Activated CD8-positive, alpha-beta memory T cell treated with anti-CD3 and anti-CD28 coated beads, Interleukin-2, amount 10 ng/mL, durations not matched to agents 7 days and 5 days (primary cell): ENCODE measurements around the gene TAX1BP1. TPM values are rescaled to one million over a fixed set of nuclear protein-coding genes. Genes with fewer than 3 reads are reported as not detected.
A peak's percentile ranks its signal among the peaks of the same experiment; 100 is the strongest.

Experiments used
- ATAC-seq: fragments of 150-1000 bp; cut with Tn5 transposase; one replicate; pipeline ENCODE4 v1.10.0; 2021; ENCODE audit warnings: moderate library complexity
- CTCF ChIA-PET: fragments of 350-600 bp; sonication (Branson Sonifier 250); formaldehyde crosslinking; loops from one replicate; lab custom pipeline; 2021; ENCODE audit warnings: antibody characterized with exemption; lab: Charles Lee
- DNase-seq: peaks from one replicate; pipeline ENCODE4 v3.0.0-alpha.2; 2020
- H3K27ac Mint-ChIP-seq: one replicate; pipeline ENCODE4 v1.8.0; 2021; ENCODE audit warnings: mild to moderate bottlenecking, mixed read lengths
- H3K27me3 Mint-ChIP-seq: one replicate; pipeline ENCODE4 v1.8.0; 2021; ENCODE audit warnings: mixed read lengths
- H3K36me3 Mint-ChIP-seq: one replicate; pipeline ENCODE4 v1.8.0; 2021; ENCODE audit warnings: mild to moderate bottlenecking, mixed read lengths
- H3K4me1 Mint-ChIP-seq: one replicate; pipeline ENCODE4 v1.8.0; 2021; ENCODE audit warnings: mixed read lengths
- H3K4me3 Mint-ChIP-seq: one replicate; pipeline ENCODE4 v1.8.0; 2021; ENCODE audit warnings: mild to moderate bottlenecking, moderate library complexity, mixed read lengths
- H3K9me3 Mint-ChIP-seq: one replicate; pipeline ENCODE4 v1.8.0; 2022; ENCODE audit warnings: low read depth, mixed read lengths
- total RNA-seq, 2 experiments: library from RNA; stranded (reverse); gene quantifications; one replicate each; pipeline ENCODE4 v1.2.3, GENCODE V29; 2021

Gene TAX1BP1
- total RNA-seq: 10 to 100 TPM; 61.6 to 70.9 TPM

DNA sequence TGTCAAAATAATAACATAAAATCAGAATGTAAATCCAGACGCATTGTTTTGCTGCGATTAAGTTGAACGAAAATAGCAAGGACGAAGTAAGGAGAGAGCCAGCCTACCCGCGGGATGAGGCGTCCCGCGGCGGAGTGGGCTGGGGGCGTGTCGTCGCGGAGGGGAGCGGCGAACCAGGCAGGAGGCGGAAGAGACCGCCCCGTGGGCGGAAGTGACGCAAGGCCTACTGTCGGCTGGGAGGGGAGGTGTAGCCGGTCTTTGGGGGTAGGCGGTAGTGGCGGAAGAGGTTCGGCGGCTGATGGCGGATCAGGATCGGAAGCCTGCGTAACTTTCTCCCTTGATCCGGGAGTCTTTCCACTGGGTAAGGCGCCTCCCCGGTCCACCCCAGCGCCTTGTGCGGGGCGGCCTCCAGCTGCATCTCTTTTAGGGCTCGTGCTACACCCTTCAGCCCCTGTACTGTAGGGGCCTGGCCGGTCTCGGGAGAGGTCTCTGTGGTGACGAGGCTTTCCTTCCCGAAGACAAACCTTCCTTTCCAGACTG lies at the start of gene TAX1BP1:
TSS of gene TAX1BP1 (plus strand) at position 254 of the 540 bp plus-strand sequence. CDS start 8,363 bp downstream, outside the sequence.
- peaks cover 38% of the 10 kb centered on the region for H3K4me1 Mint-ChIP-seq
- peak; percentile 96 for DNase-seq
- ATAC-seq: peak; percentile 94
- H3K36me3 Mint-ChIP-seq: peaks cover 5% of the 10 kb centered on the region
- H3K9me3 Mint-ChIP-seq: no peaks in the 10 kb centered on the region
- peak within 1 kb of the TSS; percentile 98 for H3K27ac Mint-ChIP-seq
- peak within 1 kb of the TSS; percentile 87 for H3K4me3 Mint-ChIP-seq
- CTCF ChIA-PET: interaction anchor here (1.1 to 1.9 kb wide), 6 partner anchors 9 to 280 kb away, joined by 3 to 6 read pairs (median 4); partner anchors contain the start of gene HIBADH
- no peaks in the 10 kb centered on the region for H3K27me3 Mint-ChIP-seq

DNA sequence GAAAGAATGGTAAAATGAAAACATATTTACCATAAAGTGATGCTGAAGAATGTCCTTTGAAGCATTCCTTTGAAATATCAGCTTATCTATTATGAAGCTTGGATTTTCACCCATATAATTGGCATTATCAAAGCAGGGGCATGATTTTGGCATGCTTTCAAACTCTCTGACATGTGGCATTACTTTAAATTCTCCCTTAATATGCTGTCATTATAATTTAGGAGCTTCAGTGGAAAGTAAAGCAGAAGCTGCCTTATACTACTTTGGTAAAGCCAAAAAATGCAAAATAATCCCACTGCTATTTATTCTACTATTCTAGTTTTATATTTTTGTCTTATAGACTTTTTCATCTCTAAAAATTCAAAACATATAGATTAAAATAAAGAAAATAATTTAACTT lies 49.3 kb upstream of the TAX1BP1 start:
- ATAC-seq: no peak
- H3K27me3 Mint-ChIP-seq: peaks cover 12% of the 10 kb centered on the region

DNA sequence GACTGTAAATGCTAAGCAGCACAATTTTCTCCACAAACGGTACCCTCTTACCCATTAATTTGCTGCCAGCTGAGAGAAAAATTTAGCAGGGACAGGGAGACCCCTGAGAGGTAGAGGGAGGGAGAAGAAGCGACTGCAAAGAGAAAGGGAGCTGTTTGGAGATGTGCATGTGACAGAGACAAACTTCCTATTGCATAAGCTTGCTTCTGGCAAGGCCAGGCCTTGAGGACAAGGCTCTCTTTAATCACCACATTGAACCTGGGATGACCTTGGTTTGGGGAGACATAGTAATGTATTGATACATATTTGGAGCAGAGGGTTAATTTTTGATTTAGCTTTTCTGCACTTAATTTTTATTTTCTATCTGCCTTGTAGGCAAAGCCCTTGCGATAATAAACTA lies 46.2 kb upstream of the TAX1BP1 start:
- Mint-ChIP-seq H3K9me3 (no peaks in the 10 kb centered on the region), H3K27me3 (peaks cover 5% of the 10 kb centered on the region), H3K4me1 (peaks cover 8% of the 10 kb centered on the region), H3K36me3 (no peaks in the 10 kb centered on the region), H3K4me3 (no peak overlapping the region), H3K27ac (no peak overlapping the region)
- CTCF ChIA-PET: no interaction called here
- no peak for DNase-seq
- ATAC-seq: no peak

More for the DNA sequence above, 49.3 kb upstream of the TAX1BP1 start:
- H3K4me1 Mint-ChIP-seq: no peaks in the 10 kb centered on the region
- H3K9me3 Mint-ChIP-seq: no peaks in the 10 kb centered on the region
- no peak overlapping the region for H3K4me3 Mint-ChIP-seq
- no peak overlapping the region for H3K27ac Mint-ChIP-seq
- no peak for DNase-seq
- no peaks in the 10 kb centered on the region for H3K36me3 Mint-ChIP-seq
- CTCF ChIA-PET: no interaction called here

DNA sequence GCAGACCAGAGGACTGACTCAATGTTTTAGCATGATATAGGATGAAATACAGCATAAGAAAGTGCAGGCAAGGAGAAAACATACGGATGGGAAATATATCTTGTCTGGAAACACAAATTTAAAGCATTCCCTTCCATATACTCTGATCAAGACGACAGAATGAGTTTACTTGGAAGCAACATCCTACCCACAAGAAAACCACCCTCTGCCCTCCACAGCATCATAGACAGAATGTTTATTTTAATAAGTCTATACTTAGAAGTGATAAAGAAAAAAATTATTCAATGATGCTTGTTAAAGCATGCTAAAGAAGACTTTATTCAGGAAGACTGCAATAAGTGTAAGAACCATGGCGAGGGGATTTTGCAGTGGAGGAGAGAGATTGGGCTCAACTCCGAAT lies 44.9 kb upstream of the TAX1BP1 start:
- CTCF ChIA-PET: no interaction called here
- H3K9me3 Mint-ChIP-seq: no peaks in the 10 kb centered on the region
- peaks cover 8% of the 10 kb centered on the region for H3K4me1 Mint-ChIP-seq
- H3K36me3 Mint-ChIP-seq: no peaks in the 10 kb centered on the region
- H3K27me3 Mint-ChIP-seq: no peaks in the 10 kb centered on the region
- ATAC-seq (no peak), DNase-seq (no peak)
- H3K4me3 Mint-ChIP-seq: no peak overlapping the region
- no peak overlapping the region for H3K27ac Mint-ChIP-seq

DNA sequence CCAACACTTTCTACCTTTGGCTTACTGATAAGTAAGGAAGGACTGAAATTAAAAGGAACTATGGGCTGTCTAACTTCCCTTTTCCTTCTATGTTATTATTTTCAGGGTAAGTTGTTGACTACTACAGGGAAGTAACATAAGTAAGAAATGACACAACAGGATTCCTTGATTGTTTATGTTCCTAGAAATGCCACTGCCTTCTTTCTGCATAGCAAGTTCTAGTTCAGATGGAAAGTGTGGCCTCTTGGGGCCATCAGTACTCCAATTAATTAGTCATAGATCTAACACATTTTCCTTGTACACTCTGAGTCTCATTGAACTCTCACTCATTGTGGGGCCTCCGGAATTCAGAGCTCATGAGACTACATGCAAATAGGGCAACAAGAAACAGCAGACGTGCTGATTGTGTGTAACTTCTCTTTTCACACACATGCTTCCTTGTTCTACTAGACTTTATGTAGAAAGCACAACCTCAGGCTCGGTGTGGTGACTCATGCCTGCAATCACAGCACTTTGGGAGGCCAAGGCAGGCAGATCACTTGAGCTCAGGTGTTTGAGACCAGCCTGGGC lies 42.0 kb upstream of the TAX1BP1 start:
- ATAC-seq (peak; percentile 33), DNase-seq (no peak)
- Mint-ChIP-seq H3K36me3 (no peaks in the 10 kb centered on the region), H3K4me1 (peaks cover 8% of the 10 kb centered on the region), H3K4me3 (no peak overlapping the region), H3K9me3 (no peaks in the 10 kb centered on the region), H3K27me3 (peaks cover 6% of the 10 kb centered on the region), H3K27ac (peak overlapping the region; percentile 34)
- CTCF ChIA-PET: interaction anchor here (1.5 kb wide), 1 partner anchor 35 kb away, joined by 4 read pairs; the partner anchor contains the start of gene HIBADH

DNA sequence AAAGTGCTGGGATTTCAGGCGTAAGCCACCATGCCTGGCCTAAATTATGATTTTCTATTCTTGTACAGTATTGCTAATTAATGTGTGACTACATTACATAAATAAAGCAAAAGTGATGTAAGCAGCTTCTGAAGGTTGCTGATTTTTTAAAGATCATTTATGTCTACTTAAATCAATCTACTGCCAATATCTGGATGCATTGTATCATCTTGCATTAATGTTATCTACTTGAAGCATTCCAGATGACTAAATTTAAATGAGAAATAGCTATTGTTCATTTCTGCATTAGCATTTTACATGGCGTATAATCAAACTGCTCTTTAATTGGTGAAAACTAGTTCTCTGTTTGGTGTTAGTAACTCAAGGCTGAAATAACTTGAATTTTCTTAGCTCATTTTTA lies 40.2 kb upstream of the TAX1BP1 start:
- no peaks in the 10 kb centered on the region for H3K36me3 Mint-ChIP-seq
- peaks cover 8% of the 10 kb centered on the region for H3K4me1 Mint-ChIP-seq
- no peak for DNase-seq
- ATAC-seq: no peak
- no peaks in the 10 kb centered on the region for H3K9me3 Mint-ChIP-seq
- CTCF ChIA-PET: interaction anchor here (1.0 kb wide), 1 partner anchor 28 kb away, joined by 3 read pairs; no protein-coding TSS in a partner anchor
- no peak overlapping the region for H3K4me3 Mint-ChIP-seq
- no peak overlapping the region for H3K27ac Mint-ChIP-seq
- peaks cover 9% of the 10 kb centered on the region for H3K27me3 Mint-ChIP-seq

DNA sequence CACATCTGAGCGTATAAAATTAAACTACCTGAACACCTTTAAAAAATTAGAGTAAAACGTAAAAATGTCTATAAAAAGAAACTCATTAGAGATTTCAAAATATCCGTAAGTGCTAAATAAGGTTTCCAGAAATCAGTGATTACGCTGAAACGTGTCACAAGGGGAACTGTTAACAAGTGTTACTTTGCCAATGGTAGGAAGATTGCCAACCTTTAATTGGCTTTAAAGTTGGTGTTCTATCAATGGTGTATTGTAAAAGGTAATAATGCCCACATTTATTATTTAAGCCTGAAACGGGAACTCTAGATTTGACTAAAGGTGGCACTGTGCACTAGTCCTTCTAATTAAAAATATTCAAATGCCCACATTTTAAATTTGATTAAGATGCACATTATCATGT lies 39.5 kb upstream of the TAX1BP1 start:
- no peaks in the 10 kb centered on the region for H3K36me3 Mint-ChIP-seq
- no peaks in the 10 kb centered on the region for H3K9me3 Mint-ChIP-seq
- no peak overlapping the region for H3K4me3 Mint-ChIP-seq
- no peak overlapping the region for H3K27ac Mint-ChIP-seq
- H3K4me1 Mint-ChIP-seq: peaks cover 8% of the 10 kb centered on the region
- ATAC-seq (no peak), DNase-seq (no peak)
- CTCF ChIA-PET: interaction anchor here (1.0 kb wide), 1 partner anchor 29 kb away, joined by 3 read pairs; no protein-coding TSS in a partner anchor
- peaks cover 9% of the 10 kb centered on the region for H3K27me3 Mint-ChIP-seq

DNA sequence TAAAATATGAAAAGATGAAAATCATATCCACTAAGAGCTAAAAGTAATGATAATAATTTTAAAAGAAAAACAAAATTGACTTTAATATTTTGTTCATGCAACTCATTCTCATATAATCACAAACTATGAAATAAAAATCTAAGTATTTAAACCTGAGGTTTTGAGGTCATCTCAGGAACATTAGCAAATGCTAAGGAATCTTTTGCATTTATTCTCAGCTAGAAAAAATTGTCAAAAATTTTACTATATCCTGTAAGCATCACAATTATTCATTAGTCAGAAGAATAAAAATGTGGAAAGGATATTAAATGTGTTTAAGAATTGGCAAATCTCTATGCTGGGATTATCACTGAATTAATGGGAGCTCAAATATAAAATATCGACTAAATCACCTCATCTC lies 36.8 kb upstream of the TAX1BP1 start:
- Mint-ChIP-seq H3K36me3 (no peaks in the 10 kb centered on the region), H3K9me3 (no peaks in the 10 kb centered on the region), H3K27ac (no peak overlapping the region), H3K4me3 (no peak overlapping the region), H3K27me3 (peaks cover 9% of the 10 kb centered on the region), H3K4me1 (peaks cover 3% of the 10 kb centered on the region)
- CTCF ChIA-PET: no interaction called here
- no peak for ATAC-seq
- DNase-seq: no peak

DNA sequence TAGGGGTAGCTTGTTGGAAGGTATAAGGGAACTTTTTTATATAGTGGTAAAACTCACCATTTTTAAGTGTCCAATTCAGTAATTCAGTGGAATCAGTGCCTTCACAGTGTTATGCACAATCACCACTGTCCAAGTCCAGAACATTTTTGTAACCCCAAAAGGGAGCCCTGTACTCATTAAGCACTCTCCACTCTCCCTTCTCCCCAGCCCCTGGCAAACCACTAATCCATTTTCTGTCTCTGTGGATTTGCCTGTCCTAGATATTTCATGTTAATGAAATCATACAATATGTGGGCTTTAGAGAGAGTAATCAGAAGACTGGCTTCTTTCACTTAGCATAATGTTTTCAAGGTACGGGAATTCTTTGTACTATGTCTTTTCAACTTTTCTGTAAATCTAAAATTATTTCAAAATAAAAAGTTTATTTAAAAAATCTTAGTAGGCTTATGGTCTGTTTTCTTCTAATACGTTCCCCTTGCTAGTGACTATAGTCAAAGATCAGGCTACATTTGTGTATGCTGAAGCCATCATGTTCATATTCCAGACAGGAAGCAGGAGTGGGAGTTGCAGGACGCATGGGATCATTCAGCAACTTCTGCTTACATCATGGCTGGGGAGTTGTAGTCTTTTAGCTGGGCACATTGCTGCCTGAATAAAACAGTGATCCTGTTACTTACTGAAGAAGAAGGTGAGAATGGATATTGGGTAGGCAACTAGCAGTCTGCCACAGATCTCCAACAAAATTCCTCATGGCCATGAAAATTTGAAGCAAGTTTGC lies 35.4 kb upstream of the TAX1BP1 start:
- H3K27ac Mint-ChIP-seq: no peak overlapping the region
- peaks cover 9% of the 10 kb centered on the region for H3K4me1 Mint-ChIP-seq
- H3K4me3 Mint-ChIP-seq: no peak overlapping the region
- CTCF ChIA-PET: no interaction called here
- ATAC-seq (no peak), DNase-seq (no peak)
- H3K9me3 Mint-ChIP-seq: no peaks in the 10 kb centered on the region
- no peaks in the 10 kb centered on the region for H3K36me3 Mint-ChIP-seq
- H3K27me3 Mint-ChIP-seq: peaks cover 9% of the 10 kb centered on the region

DNA sequence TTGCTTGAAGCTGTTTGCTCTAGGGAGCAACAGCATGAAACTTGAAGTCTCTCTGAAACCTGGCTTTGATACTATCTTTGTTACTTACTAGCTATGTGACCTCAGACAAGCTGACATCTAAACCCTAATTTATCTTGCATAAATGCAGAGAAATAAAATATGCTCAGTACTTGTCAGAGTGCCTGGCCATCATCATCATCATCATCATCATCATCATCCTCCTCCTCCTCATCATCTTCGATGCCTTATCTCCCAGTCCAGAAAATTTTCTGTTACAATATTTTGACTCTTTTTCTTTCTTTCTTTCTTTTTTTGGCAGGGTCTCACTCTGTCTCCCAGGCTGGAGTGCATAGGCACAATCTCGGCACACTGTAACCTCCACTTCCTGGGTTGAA lies 34.8 kb upstream of the TAX1BP1 start:
- Mint-ChIP-seq H3K4me1 (peaks cover 15% of the 10 kb centered on the region), H3K36me3 (no peaks in the 10 kb centered on the region), H3K27me3 (peaks cover 9% of the 10 kb centered on the region), H3K4me3 (no peak overlapping the region), H3K27ac (no peak overlapping the region), H3K9me3 (no peaks in the 10 kb centered on the region)
- DNase-seq: no peak
- CTCF ChIA-PET: interaction anchor here (1.1 kb wide), 1 partner anchor 214 kb away, joined by 3 read pairs; no protein-coding TSS in a partner anchor
- ATAC-seq: no peak

DNA sequence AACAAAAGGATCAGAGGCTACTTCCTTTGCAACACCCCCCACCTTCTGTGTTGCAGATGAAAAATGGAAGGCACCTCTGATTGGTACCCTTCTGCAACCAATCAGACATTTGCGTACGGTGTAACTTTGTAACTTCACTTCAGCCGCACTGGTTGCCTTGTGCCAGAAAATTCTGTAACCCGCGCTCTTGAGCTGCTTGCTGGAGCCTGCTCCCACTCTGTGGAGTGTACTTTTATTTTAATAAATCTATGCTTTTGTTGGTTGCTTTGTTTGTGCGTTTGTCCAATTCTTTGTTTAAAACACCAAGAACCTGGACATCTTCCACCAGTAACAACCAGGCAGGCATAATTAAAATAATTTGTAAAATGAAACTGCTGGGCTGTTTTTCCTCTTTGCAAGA lies 31.5 kb upstream of the TAX1BP1 start:
- CTCF ChIA-PET: interaction anchor here (1.0 kb wide), 1 partner anchor 225 kb away, joined by 3 read pairs; no protein-coding TSS in a partner anchor
- H3K9me3 Mint-ChIP-seq: peaks cover 2% of the 10 kb centered on the region
- H3K27ac Mint-ChIP-seq: no peak overlapping the region
- H3K4me3 Mint-ChIP-seq: no peak overlapping the region
- peaks cover 2% of the 10 kb centered on the region for H3K36me3 Mint-ChIP-seq
- peaks cover 17% of the 10 kb centered on the region for H3K4me1 Mint-ChIP-seq
- peaks cover 3% of the 10 kb centered on the region for H3K27me3 Mint-ChIP-seq
- no peak for DNase-seq
- no peak for ATAC-seq

DNA sequence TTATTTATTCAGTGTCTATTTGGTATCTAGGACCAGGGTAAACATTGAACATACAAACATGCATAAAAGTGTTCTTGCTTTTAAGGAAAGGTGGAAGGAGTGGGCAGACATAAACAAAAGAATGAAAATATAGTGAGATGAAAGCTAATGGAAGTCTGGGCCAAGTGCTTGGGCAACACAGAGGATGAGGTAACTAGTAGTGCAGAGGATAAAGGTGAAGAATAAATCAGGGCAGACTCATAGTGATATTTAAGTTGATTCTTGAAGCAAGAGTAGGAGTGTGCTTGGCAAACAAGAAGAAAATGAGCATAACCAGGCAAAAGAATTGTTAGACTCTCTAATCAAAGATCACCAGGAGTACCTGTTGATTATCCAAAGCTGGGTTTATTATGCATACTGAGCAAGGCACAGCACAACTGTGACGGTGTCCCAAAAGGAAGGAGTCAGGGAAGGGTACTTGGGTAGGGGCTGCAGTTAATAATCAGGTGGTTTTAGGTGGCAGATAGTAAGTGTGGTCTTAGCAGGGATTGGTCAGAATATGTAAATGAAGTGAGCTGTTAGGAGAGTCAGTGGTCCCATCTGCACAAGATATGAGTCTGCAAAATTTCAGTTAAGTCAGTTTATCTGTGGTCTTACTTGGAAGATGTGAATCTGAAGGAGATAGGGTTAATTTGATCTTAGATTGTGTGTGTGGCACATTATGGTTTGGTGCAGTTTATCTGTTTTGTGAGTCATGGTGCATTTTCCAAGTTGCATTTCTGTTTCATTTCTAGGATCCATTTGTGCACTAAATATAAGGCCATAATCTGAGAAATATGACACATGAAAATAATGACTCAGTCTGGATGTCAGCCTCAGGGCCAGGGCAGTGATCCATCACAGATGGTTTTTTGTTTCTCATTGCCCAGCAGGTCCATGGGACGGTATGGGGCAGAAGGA lies 30.6 kb upstream of the TAX1BP1 start:
- H3K9me3 Mint-ChIP-seq: peaks cover 2% of the 10 kb centered on the region
- no peak for DNase-seq
- CTCF ChIA-PET: interaction anchor here (1.0 kb wide), 1 partner anchor 224 kb away, joined by 3 read pairs; no protein-coding TSS in a partner anchor

DNA sequence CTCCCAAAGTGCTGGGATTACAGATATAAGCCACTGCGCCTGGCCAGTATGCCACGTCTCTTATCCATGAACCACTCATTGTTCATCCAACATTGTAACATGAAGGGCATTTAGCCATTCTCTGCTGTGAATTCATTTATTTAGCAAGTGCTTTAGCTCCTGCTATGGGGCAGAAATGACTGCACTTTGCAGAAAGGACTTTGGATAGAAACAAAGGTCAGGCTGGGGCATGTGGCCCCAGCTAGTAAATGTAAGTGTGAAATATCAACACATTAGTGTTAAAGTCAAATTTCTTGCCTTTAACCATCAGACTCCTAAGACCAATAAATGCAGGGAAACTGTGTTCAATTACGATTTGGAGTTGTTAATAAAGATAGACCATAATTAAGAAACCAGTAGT lies 27.7 kb upstream of the TAX1BP1 start:
- peaks cover 17% of the 10 kb centered on the region for H3K4me1 Mint-ChIP-seq
- no peak for DNase-seq
- peaks cover 2% of the 10 kb centered on the region for H3K9me3 Mint-ChIP-seq
- peaks cover 4% of the 10 kb centered on the region for H3K27me3 Mint-ChIP-seq
- H3K36me3 Mint-ChIP-seq: peaks cover 2% of the 10 kb centered on the region
- CTCF ChIA-PET: no interaction called here
- no peak overlapping the region for H3K27ac Mint-ChIP-seq
- H3K4me3 Mint-ChIP-seq: no peak overlapping the region
- ATAC-seq: no peak

More for the DNA sequence above, 30.6 kb upstream of the TAX1BP1 start:
- ATAC-seq: peak; percentile 70
- H3K27me3 Mint-ChIP-seq: peaks cover 1% of the 10 kb centered on the region
- H3K27ac Mint-ChIP-seq: peak overlapping the region; percentile 20
- H3K36me3 Mint-ChIP-seq: peaks cover 2% of the 10 kb centered on the region
- peaks cover 17% of the 10 kb centered on the region for H3K4me1 Mint-ChIP-seq
- no peak overlapping the region for H3K4me3 Mint-ChIP-seq
